Endothelial cell of umbilical vein (primary cell): Measurements from ENCODE around the gene NOPCHAP1.

Experiments
- EZH2 ChIP-seq: IDR thresholded peaks from 2 replicates; pipeline ENCODE4 v1.6.1; 2012; ENCODE audit warnings: borderline replicate concordance, low read depth, mild to moderate bottlenecking, moderate library complexity, low read length, inconsistent platforms; ENCODE audit not compliant: severe bottlenecking
- FOS ChIP-seq: IDR thresholded peaks from 2 replicates; pipeline ENCODE4 v1.6.1; 2011; ENCODE audit warnings: mild to moderate bottlenecking, low read length, moderate library complexity, borderline replicate concordance; ENCODE audit not compliant: insufficient read depth
- GATA2 ChIP-seq: IDR thresholded peaks from 2 replicates; pipeline ENCODE4 v1.7.0; 2011; ENCODE audit warnings: low read depth, mild to moderate bottlenecking, moderate library complexity, mixed read lengths, low read length; ENCODE audit not compliant: insufficient read length, insufficient read depth
- JUN ChIP-seq: IDR thresholded peaks from 2 replicates; pipeline ENCODE4 v1.6.1; 2011; ENCODE audit warnings: borderline replicate concordance, low read depth; ENCODE audit not compliant: insufficient read length, insufficient read depth
- MYC ChIP-seq: IDR thresholded peaks from one replicate; pipeline ENCODE4 v1.6.1; 2011; ENCODE audit warnings: mild to moderate bottlenecking, low read depth, low read length
- POLR2A ChIP-seq: IDR thresholded peaks from 2 replicates; pipeline ENCODE4 v1.6.1; 2012; ENCODE audit warnings: low read depth, mild to moderate bottlenecking, control low read depth, low read length
- POLR2AphosphoS5 ChIP-seq: IDR thresholded peaks from 2 replicates; pipeline ENCODE4 v1.6.1; 2012; ENCODE audit warnings: low read depth, mild to moderate bottlenecking, control low read depth, low read length, moderate library complexity; ENCODE audit not compliant: insufficient read depth
- TF ChIP-seq, protein P1 (sequence below), 2 donors: IDR thresholded peaks; 1 replicate in 1 of 2; 2 replicates in 1 of 2; pipeline ENCODE4 v1.5.1; 2011; ENCODE audit warnings: low read length in 2 of 2, mild to moderate bottlenecking in 2 of 2, moderate library complexity in 2 of 2, control low read depth in 1 of 2, inconsistent platforms in 1 of 2, low read depth in 1 of 2; ENCODE audit not compliant: insufficient read depth in 1 of 2; ENCODE audit errors: extremely low read depth in 1 of 2
- TF ChIP-seq, protein P2 (sequence below): IDR thresholded peaks from 2 replicates; pipeline ENCODE4 v1.6.1; 2011; ENCODE audit not compliant: insufficient read depth, insufficient read length

DNA sequence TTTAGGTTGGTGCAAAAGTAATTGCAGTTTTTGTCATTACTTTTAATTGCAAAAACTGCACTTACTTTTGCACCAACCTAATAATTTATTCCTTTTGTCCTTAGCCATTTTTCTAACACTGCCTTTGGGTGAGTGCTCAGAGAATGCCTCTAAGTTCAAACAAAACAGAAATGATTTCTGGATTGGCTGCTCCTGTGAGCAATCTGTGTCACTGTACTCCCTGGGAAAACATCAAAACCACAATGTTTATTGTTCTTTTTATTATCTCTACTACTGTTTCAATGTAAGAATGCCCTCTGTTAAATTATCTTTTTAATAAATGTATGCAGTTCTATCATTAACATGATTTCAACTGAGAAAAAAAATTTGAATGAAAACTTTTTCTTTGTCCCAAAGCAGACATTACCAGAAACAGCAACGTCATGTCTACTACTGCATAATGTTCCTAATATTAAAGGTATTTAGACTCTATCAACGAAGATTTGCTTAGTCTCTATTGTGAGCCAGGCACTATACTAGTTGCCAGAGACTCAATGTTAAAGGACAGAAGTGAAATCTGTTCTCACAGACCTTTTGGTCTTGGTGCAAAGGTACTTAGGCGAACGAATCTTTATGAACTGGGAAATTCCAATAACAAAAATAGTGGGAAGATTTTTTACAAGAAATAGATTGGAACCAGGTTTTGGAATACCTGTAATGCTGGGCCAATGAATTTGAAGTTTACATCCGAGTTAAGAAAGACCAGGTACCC lies 34.2 kb upstream of the NOPCHAP1 start:
- TF ChIP-seq, protein P1, sequence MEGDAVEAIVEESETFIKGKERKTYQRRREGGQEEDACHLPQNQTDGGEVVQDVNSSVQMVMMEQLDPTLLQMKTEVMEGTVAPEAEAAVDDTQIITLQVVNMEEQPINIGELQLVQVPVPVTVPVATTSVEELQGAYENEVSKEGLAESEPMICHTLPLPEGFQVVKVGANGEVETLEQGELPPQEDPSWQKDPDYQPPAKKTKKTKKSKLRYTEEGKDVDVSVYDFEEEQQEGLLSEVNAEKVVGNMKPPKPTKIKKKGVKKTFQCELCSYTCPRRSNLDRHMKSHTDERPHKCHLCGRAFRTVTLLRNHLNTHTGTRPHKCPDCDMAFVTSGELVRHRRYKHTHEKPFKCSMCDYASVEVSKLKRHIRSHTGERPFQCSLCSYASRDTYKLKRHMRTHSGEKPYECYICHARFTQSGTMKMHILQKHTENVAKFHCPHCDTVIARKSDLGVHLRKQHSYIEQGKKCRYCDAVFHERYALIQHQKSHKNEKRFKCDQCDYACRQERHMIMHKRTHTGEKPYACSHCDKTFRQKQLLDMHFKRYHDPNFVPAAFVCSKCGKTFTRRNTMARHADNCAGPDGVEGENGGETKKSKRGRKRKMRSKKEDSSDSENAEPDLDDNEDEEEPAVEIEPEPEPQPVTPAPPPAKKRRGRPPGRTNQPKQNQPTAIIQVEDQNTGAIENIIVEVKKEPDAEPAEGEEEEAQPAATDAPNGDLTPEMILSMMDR (IDR thresholded peaks at IDR 0.05; ENCODE audit: extremely low read depth in 1 of 2, insufficient read depth in 1 of 2, low read depth in 1 of 2, low read length in 2 of 2), result no peak
- TF ChIP-seq POLR2AphosphoS5 (no peak), MYC (no peak), FOS (no peak), EZH2 (no peak), POLR2A (no peak), JUN (no peak), GATA2 (no peak)
- TF ChIP-seq, protein P2, sequence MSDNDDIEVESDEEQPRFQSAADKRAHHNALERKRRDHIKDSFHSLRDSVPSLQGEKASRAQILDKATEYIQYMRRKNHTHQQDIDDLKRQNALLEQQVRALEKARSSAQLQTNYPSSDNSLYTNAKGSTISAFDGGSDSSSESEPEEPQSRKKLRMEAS, result no peak
